Endothelial cell of umbilical vein (primary cell): ENCODE measurements around the gene BIRC5. TPM values are rescaled to one million over a fixed set of nuclear protein-coding genes. Genes with fewer than 3 reads are reported as not detected.

ENCODE experiments used
- BruUV-seq: library from RNA; stranded (reverse); fragments of 400-500 nt; replicated peaks from 2 replicates; lab custom pipeline; 2021; lab: Mats Ljungman, UMichigan
- CTCF ChIA-PET: fragments of 300-600, 350-600 bp; sonication (Branson Sonifier 250); formaldehyde crosslinking; loops from one replicate; lab custom pipeline; 2021; ENCODE audit warnings: antibody characterized with exemption, inconsistent platforms; lab: Charles Lee
- POLR2A ChIA-PET: fragments of 300-600, 350-600 bp; sonication (Branson Sonifier 250); formaldehyde crosslinking; loops from one replicate; lab custom pipeline; 2021; ENCODE audit warnings: antibody characterized with exemption, inconsistent platforms; lab: Charles Lee
- DNase-seq: peaks from one replicate; pipeline ENCODE4 v3.0.0-alpha.2; 2011; ENCODE audit warnings: low read depth, low spot score
- FAIRE-seq: peaks from 2 replicates; lab custom pipeline; 2011; peaks lifted over from hg19 to GRCh38; lab: Jason Lieb, UNC
- H2AFZ ChIP-seq: 2 replicates; pipeline ENCODE4 v1.6.0; 2012; ENCODE audit warnings: low read depth, low read length, control low read depth, inconsistent platforms
- H3K27ac ChIP-seq: 2 replicates; pipeline ENCODE4 v1.5.1; 2011; ENCODE audit warnings: low read depth, mild to moderate bottlenecking, control low read depth, low read length, moderate library complexity; ENCODE audit not compliant: insufficient read depth
- H3K27me3 ChIP-seq, 2 experiments: 2 replicates each; pipeline versions ENCODE4 v1.6.0 to v1.6.1; 2011; ENCODE audit warnings: low read length in 2 of 2, mixed read lengths in 1 of 2; ENCODE audit not compliant: control insufficient read depth in 2 of 2, insufficient read depth in 2 of 2
- H3K36me3 ChIP-seq, 2 experiments: 2 replicates in 1 of 2; 3 replicates in 1 of 2; pipeline ENCODE4 v1.5.1; 2011; ENCODE audit warnings: low read length in 2 of 2, mild to moderate bottlenecking in 1 of 2, moderate library complexity in 1 of 2; ENCODE audit not compliant: control insufficient read depth in 2 of 2, insufficient read depth in 2 of 2; ENCODE audit errors: extremely low read depth in 1 of 2
- H3K4me1 ChIP-seq: 3 replicates; pipeline ENCODE4 v1.5.1; 2011; ENCODE audit warnings: mild to moderate bottlenecking, low read length; ENCODE audit not compliant: control insufficient read depth, insufficient read depth; ENCODE audit errors: extremely low read depth
- H3K4me2 ChIP-seq: 2 replicates; pipeline ENCODE4 v1.6.1; 2011; ENCODE audit warnings: low read length, control low read depth, mixed read lengths; ENCODE audit not compliant: insufficient read depth
- H3K4me3 ChIP-seq, 3 experiments: fragments of 200-600 bp in 1 of 3; sonication (generic), shearing (Covaris generic) in 1 of 3; replicated peaks in 1 of 3; 2 replicates each; pipeline ENCODE4 v1.5.1; 2011 to 2016; ENCODE audit warnings: control low read depth in 3 of 3, low read length in 3 of 3, mild to moderate bottlenecking in 2 of 3, inconsistent platforms in 1 of 3, low read depth in 1 of 3, moderate library complexity in 1 of 3; ENCODE audit not compliant: insufficient read depth in 1 of 3
- H3K79me2 ChIP-seq: 2 replicates; pipeline ENCODE4 v1.6.0; 2012; ENCODE audit warnings: low read length, inconsistent platforms; ENCODE audit not compliant: control insufficient read depth, insufficient read depth
- H3K9ac ChIP-seq: replicated peaks from 2 replicates; pipeline ENCODE3; 2011; ENCODE audit warnings: low read length, control low read depth; ENCODE audit not compliant: insufficient read depth; ENCODE audit errors: extremely low read depth
- H3K9me1 ChIP-seq: replicated peaks from 3 replicates; pipeline ENCODE4 v1.6.0; 2011; ENCODE audit warnings: mild to moderate bottlenecking, low read length; ENCODE audit not compliant: control insufficient read depth, insufficient read depth; ENCODE audit errors: extremely low read depth
- H3K9me3 ChIP-seq: replicated peaks from 2 replicates; pipeline ENCODE4 v1.5.1; 2012; ENCODE audit warnings: low read length, inconsistent platforms; ENCODE audit not compliant: control insufficient read depth, insufficient read depth
- H4K20me1 ChIP-seq: replicated peaks from 2 replicates; pipeline ENCODE3; 2011; ENCODE audit warnings: mild to moderate bottlenecking, low read length; ENCODE audit not compliant: control insufficient read depth, insufficient read depth; ENCODE audit errors: extremely low read depth
- CTCF ChIP-seq, 2 donors: IDR thresholded peaks; 1 replicate in 1 of 2; 2 replicates in 1 of 2; pipeline ENCODE4 v1.5.1; 2011; ENCODE audit warnings: low read length in 2 of 2, mild to moderate bottlenecking in 2 of 2, moderate library complexity in 2 of 2, control low read depth in 1 of 2, inconsistent platforms in 1 of 2, low read depth in 1 of 2; ENCODE audit not compliant: insufficient read depth in 1 of 2; ENCODE audit errors: extremely low read depth in 1 of 2
- EZH2 ChIP-seq: IDR thresholded peaks from 2 replicates; pipeline ENCODE4 v1.6.1; 2012; ENCODE audit warnings: borderline replicate concordance, low read depth, mild to moderate bottlenecking, moderate library complexity, low read length, inconsistent platforms; ENCODE audit not compliant: severe bottlenecking
- FOS ChIP-seq: IDR thresholded peaks from 2 replicates; pipeline ENCODE4 v1.6.1; 2011; ENCODE audit warnings: mild to moderate bottlenecking, low read length, moderate library complexity, borderline replicate concordance; ENCODE audit not compliant: insufficient read depth
- JUN ChIP-seq: IDR thresholded peaks from 2 replicates; pipeline ENCODE4 v1.6.1; 2011; ENCODE audit warnings: borderline replicate concordance, low read depth; ENCODE audit not compliant: insufficient read length, insufficient read depth
- MAX ChIP-seq: IDR thresholded peaks from 2 replicates; pipeline ENCODE4 v1.6.1; 2011; ENCODE audit not compliant: insufficient read depth, insufficient read length
- dilution Hi-C: fragments of 300-500 bp; cut with MboI; formaldehyde crosslinking; loops from one replicate; pipeline ENCODE4 v1.15.0; 2019; ENCODE audit warnings: low sequenced_read_pairs; ENCODE audit not compliant: extremely low pct_ligation_motif_present
- intact Hi-C: fragments of 100-400 bp; cut with micrococcal nuclease; formaldehyde crosslinking; loops from one replicate; pipeline ENCODE4 v1.10.0; 2022
- polyA plus RNA-seq, 4 experiments: library from polyadenylated mRNA; depleted of rRNA in 3 of 4; stranded (reverse) in 3 of 4; unstranded in 1 of 4; fragments of >200 nt; gene quantifications; 2 replicates each; pipeline versions ENCODE4 v1.2.1 to v1.2.3, GENCODE V29; 2011 to 2012; ENCODE audit warnings: missing spikeins in 1 of 4
- total RNA-seq: library from RNA; stranded (reverse); gene quantifications from 2 replicates; pipeline ENCODE4 v1.2.3, GENCODE V29; 2021

BIRC5 gene
- total and polyA plus RNA-seq, 2 donors (not counting 3 experiments of a cell fraction or from before 2014, with no cell fraction given) = 32.8 to 74.6 TPM

GRCh38 chr17:78180508-78180907 lies 33.5 kb upstream of the BIRC5 start:
- Histone ChIP-seq H2AFZ (no peak overlapping the region), H3K27me3 (no peaks in the 10 kb centered on the region), H3K4me1 (no peaks in the 10 kb centered on the region), H3K9me3 (no peaks in the 10 kb centered on the region), H3K4me3 (no peak overlapping the region), H3K4me2 (no peak overlapping the region), H3K36me3 (no peaks in the 10 kb centered on the region), H3K9me1 (no peaks in the 10 kb centered on the region), H3K27ac (no peak overlapping the region), H3K9ac (no peak overlapping the region), H4K20me1 (no peaks in the 10 kb centered on the region), H3K79me2 (peaks cover 4% of the 10 kb centered on the region)
- dilution Hi-C loops = no loop called here
- intact Hi-C loops = no loop called here
- no peak for FAIRE-seq
- BruUV-seq = no TSS peak
- no peak for DNase-seq
- POLR2A ChIA-PET = no interaction called here
- TF ChIP-seq JUN (no peak), CTCF (IDR thresholded peaks at IDR 0.05; ENCODE audit: extremely low read depth in 1 of 2, insufficient read depth in 1 of 2, low read depth in 1 of 2, low read length in 2 of 2) (no peak), MAX (no peak), EZH2 (no peak), FOS (no peak)
- CTCF ChIA-PET = interaction anchor here (0.5 kb wide), 1 partner anchor 61 kb away, joined by 3 read pairs; no protein-coding TSS in a partner anchor
